GM10248 (cell line): ENCODE data around the gene FOXO1.

ENCODE experiments used
- CTCF ChIA-PET: fragments of 300-600 bp; sonication (Branson Sonifier 250); formaldehyde crosslinking; extraction: SDS; loops from one replicate; lab custom pipeline; 2021; ENCODE audit warnings: antibody characterized with exemption; lab: Yijun Ruan, JAX
- POLR2A ChIA-PET: fragments of 350-650 bp; sonication (Branson Sonifier 250); formaldehyde crosslinking; extraction: SDS; loops from one replicate; lab custom pipeline; 2020; ENCODE audit warnings: antibody characterized with exemption; lab: Yijun Ruan, JAX
- DNase-seq: peaks from one replicate; pipeline ENCODE4 v3.0.0; 2012; ENCODE audit errors: extremely low spot score
- TF ChIP-seq, protein P1 (sequence below): IDR thresholded peaks from 2 replicates; pipeline ENCODE4 v1.5.1; 2012; ENCODE audit warnings: mild to moderate bottlenecking, low read depth; ENCODE audit errors: extremely low read depth, missing control alignments, control extremely low read depth

FOXO1 gene

DNA sequence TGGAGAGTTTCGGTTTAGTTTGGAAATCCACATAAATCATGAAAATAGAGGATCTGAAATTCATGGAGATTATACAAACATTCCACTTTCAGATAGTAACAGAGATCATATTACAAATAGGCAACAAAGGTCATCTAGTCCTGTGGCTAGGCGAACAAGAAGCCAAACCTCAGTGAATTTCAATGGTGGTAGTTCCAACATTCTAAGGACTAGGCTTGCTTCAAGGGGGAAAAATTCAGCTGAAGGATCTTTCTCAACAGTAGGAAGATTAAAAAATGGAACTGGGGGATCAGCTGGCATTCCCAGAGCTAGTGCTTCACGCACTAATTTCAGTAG lies 47.0 kb downstream of the FOXO1 start:
- POLR2A ChIA-PET: no interaction called here

DNA sequence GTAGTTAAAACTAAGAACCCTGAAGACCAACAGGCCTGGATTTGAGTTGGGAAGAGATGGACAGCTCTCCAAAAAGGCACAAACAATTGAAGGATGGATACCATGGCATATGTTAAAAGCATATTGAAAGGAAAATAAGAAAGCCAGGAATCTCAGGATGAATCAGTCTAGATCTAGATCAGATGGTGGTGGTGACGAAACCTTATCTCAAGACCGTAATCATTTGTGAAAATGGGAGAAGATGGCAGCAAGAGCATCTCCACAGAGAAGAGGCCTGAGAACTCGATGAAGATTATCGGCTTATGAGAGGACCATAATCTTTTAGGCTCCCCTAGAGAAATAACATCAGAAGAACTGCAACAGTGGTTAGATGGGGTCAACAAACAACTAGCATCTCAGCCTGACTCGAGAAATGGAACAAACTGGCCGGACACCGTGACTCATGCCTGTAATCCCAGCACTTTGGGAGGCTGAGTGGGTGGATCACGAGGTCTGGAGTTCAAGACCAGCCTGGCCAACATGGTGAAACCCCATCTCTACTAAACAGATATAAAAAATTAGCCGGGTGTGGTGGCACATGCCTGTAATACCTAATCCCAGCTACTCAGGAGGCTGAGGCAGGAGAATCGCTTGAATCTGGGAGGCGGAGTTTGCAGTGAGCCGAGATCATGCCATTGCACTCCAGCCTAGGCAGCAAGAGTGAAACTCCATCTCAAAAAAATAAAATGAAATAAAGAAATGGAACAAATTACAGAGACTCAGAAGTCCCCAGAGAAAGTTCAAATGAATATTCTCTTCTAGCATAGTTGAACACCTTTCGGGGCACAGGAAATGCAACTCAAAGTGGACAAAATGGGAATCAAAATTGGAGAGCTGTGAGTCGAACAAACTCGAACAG lies 47.6 kb downstream of the FOXO1 start:
- POLR2A ChIA-PET: no interaction called here
- DNase-seq: no peak
- CTCF ChIA-PET: interaction anchor here (0.9 to 1.3 kb wide), 3 partner anchors 49 to 676 kb away, joined by 3 to 4 read pairs (median 3); no protein-coding TSS in a partner anchor
- TF ChIP-seq, protein P1, sequence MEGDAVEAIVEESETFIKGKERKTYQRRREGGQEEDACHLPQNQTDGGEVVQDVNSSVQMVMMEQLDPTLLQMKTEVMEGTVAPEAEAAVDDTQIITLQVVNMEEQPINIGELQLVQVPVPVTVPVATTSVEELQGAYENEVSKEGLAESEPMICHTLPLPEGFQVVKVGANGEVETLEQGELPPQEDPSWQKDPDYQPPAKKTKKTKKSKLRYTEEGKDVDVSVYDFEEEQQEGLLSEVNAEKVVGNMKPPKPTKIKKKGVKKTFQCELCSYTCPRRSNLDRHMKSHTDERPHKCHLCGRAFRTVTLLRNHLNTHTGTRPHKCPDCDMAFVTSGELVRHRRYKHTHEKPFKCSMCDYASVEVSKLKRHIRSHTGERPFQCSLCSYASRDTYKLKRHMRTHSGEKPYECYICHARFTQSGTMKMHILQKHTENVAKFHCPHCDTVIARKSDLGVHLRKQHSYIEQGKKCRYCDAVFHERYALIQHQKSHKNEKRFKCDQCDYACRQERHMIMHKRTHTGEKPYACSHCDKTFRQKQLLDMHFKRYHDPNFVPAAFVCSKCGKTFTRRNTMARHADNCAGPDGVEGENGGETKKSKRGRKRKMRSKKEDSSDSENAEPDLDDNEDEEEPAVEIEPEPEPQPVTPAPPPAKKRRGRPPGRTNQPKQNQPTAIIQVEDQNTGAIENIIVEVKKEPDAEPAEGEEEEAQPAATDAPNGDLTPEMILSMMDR: no peak

More for the DNA sequence above, 47.0 kb downstream of the FOXO1 start:
- DNase-seq: no peak
- CTCF ChIA-PET: interaction anchor here (0.9 kb wide), 1 partner anchor 63 kb away, joined by 3 read pairs; no protein-coding TSS in a partner anchor
- TF ChIP-seq, protein P1: no peak

DNA sequence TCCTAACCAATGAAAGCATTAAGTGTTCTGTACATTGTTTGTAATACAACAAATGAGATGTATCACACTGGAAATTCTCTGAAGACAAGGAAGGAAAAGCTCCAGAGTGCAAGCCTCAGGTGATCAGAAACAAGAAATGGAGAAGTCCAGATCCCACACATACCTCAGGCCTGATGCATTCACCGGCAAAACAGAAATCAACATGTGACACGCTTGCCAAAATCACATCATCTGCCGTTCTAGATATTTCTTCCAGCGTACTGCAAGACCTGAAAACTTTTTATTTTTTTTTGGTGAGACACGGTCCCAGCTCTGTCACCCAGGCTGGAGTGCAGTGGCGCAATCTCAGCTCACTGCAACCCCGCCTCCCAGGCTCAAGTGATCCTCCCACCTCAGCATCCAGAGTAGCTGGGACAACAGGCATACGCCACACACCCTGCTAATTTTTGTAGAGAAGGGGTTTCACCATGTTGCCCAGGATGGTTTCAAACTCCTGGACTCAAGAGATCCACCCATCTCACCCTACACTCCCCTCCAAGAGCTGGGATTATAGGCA lies 48.6 kb downstream of the FOXO1 start:
- DNase-seq: no peak
- POLR2A ChIA-PET: no interaction called here

DNA sequence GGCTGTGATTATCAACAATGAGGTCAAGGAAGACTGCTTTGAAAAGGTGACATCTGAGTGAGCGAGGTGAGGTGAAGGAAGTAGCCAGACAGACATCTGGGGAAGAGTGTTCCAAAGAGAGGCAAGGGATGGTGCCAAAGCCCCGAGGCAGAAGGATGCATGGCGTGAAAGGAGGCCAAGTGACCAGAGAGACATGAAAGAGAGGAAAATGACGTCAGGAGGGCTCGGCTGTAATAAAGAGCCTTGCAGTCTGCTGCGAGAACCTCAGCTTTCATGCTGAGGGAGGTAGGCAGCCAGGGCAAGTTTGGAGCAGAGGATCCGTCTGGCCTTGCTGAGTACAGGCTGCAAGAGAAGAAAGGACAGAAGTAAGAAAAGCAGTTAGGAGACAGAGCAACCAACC lies 50.8 kb downstream of the FOXO1 start:
- ChIA-PET POLR2A (no interaction called here), CTCF (no interaction called here)
- TF ChIP-seq, protein P1: no peak
- no peak for DNase-seq

More for the DNA sequence above, 48.6 kb downstream of the FOXO1 start:
- CTCF ChIA-PET: interaction anchor here (1.0 to 1.3 kb wide), 2 partner anchors 50 to 675 kb away, joined by 3 to 4 read pairs; no protein-coding TSS in a partner anchor
- TF ChIP-seq, protein P1: no peak

DNA sequence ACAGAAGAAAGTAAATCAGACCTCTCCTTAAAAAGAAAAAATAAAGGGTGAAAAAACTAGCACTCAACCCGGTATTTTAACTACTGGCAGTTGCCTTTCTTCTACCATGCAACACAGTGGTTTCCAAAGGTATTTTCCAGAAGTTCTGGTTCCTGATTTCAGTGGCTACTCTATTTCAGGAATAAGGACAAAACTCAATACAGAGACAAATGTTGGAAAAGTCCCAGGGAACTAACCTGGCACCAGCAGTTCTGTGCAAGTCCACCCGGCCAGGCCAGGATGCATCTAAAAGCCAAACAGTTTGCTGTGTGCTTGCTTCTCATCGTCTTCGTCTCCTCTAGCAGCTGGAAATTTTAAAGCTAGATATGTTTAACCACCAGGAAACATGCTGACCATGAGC lies 52.5 kb downstream of the FOXO1 start:
- DNase-seq: no peak
- TF ChIP-seq, protein P1: no peak
- ChIA-PET CTCF (interaction anchor here (0.8 kb wide), 1 partner anchor 14 kb away, joined by 3 read pairs; no protein-coding TSS in a partner anchor), POLR2A (no interaction called here)

DNA sequence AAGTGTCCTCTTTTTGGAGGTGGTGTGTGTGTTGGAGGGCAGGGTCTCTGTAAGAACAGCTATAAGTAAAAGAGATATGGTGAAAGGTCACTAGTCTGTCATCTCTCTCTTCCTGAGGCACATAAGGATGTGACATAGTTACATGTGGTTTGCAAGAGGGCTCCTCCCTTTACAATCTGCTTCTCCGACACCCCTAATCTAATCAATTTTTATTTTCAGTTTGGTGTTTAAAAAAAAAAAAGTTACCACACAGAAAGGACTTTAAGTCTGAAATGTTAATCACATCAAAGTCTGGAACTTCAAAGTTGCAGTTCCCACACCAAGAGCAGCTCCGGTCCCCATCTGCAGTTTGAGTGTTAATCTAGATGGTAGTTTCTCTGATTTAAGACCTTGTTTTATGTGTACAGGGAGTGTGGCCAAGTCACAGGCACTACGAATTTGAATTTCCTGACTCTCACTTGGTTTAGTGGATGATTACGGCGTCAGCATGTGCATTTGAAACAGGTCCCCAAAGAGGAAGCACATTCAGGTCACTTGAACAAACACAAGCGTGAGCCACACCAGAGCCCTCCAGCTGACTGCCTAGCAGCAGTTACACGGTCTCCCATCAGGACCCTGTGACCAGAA lies 53.1 kb downstream of the FOXO1 start:
- ChIA-PET POLR2A (no interaction called here), CTCF (interaction anchor here (0.8 to 1.8 kb wide), 4 partner anchors 14 to 39 kb away, joined by 3 read pairs; no protein-coding TSS in a partner anchor)
- TF ChIP-seq, protein P1: no peak
- DNase-seq: peak; percentile 52
